ENCODE results near the gene MRGPRD.

The MRGPRD gene

GRCh38 chr11:68942095-68942620 lies 38.6 kb downstream of the MRGPRD start:
- DNase-seq: no peak

- no peak for DNase-seq
Measured at GRCh38 chr11:68941324-68942094, 39.3 kb downstream of the MRGPRD start.

GRCh38 chr11:68940651-68941323 lies 40.0 kb downstream of the MRGPRD start:
- DNase-seq: no peak

- DNase-seq: no peak
Measured at GRCh38 chr11:68939583-68940555, 40.9 kb downstream of the MRGPRD start.

- DNase-seq: no peak
Measured at GRCh38 chr11:68938816-68939582, 41.8 kb downstream of the MRGPRD start.

- DNase-seq: no peak
Measured at GRCh38 chr11:68938088-68938487, 42.7 kb downstream of the MRGPRD start.

GRCh38 chr11:68936676-68937620 lies 43.8 kb downstream of the MRGPRD start:
- DNase-seq: no peak

- DNase-seq: no peak
Measured at GRCh38 chr11:68936358-68936636, 44.5 kb downstream of the MRGPRD start.

- DNase-seq: no peak
Measured at GRCh38 chr11:68935516-68936357, 45.0 kb downstream of the MRGPRD start.

GRCh38 chr11:68935066-68935465 lies 45.7 kb downstream of the MRGPRD start:
- DNase-seq: no peak

- no peak for DNase-seq
Measured at GRCh38 chr11:68934666-68935065, 46.1 kb downstream of the MRGPRD start.

- no peak for DNase-seq
Measured at GRCh38 chr11:68934321-68934645, 46.5 kb downstream of the MRGPRD start.

GRCh38 chr11:68933605-68934320 lies 47.0 kb downstream of the MRGPRD start:
- DNase-seq: no peak

- no peak for DNase-seq
Measured at GRCh38 chr11:68932933-68933577, 47.7 kb downstream of the MRGPRD start.

GRCh38 chr11:68932358-68932757 lies 48.4 kb downstream of the MRGPRD start:
- DNase-seq: no peak

- DNase-seq: no peak
Measured at GRCh38 chr11:68931911-68932310, 48.9 kb downstream of the MRGPRD start.

- no peak for DNase-seq
Measured at GRCh38 chr11:68930991-68931855, 49.6 kb downstream of the MRGPRD start.

Measured in midbrain (tissue), 1 donor.